Upper lobe of left lung (tissue), 6 donors: ENCODE results near the gene CDH11. TPM values are rescaled to one million over a fixed set of nuclear protein-coding genes. Genes with fewer than 3 reads are reported as not detected.

Source experiments
- ATAC-seq, 2 donors: fragments of 200-7000 bp; cut with Tn5 transposase; one replicate each; pipeline ENCODE4 v1.9.1; 2022; ENCODE audit warnings: mild to moderate bottlenecking in 2 of 2, moderate library complexity in 2 of 2; ENCODE audit not compliant: low FRiP score in 2 of 2
- DNase-seq, 2 donors: peaks; one replicate each; pipeline ENCODE4 v3.0.0-alpha.2; 2019 to 2020
- H3K27ac ChIP-seq, 4 donors: fragments of 200-600 bp; sonication (generic); one replicate each; pipeline ENCODE4 v1.5.1; 2016 to 2019
- H3K27me3 ChIP-seq, 4 donors: fragments of 200-600 bp; sonication (generic); one replicate each; pipeline ENCODE4 v1.5.1; 2017 to 2019
- H3K36me3 ChIP-seq, 4 donors: fragments of 200-600 bp; sonication (generic); one replicate each; pipeline ENCODE4 v1.5.1; 2016 to 2019
- H3K4me1 ChIP-seq, 4 donors: fragments of 200-600 bp; sonication (generic); one replicate each; pipeline ENCODE4 v1.5.1; 2018 to 2019
- H3K4me3 ChIP-seq, 4 donors: fragments of 200-600 bp; sonication (generic); one replicate each; pipeline ENCODE4 v1.5.1; 2017 to 2019; ENCODE audit warnings: mild to moderate bottlenecking in 2 of 4, moderate library complexity in 1 of 4
- H3K9me3 ChIP-seq, 4 donors: fragments of 200-600 bp; sonication (generic); one replicate each; pipeline ENCODE4 v1.5.1; 2018 to 2019
- CTCF ChIP-seq, 6 experiments: fragments of 450-650 bp in 4 of 6; fragments of 200-600 bp in 2 of 6; sonication (generic) in 2 of 6; IDR thresholded peaks; one replicate each; pipeline ENCODE4 v1.5.1; 2016 to 2019; ENCODE audit warnings: antibody characterized with exemption in 6 of 6
- EP300 ChIP-seq, 4 donors: sonication (generic); formaldehyde crosslinking; IDR thresholded peaks; one replicate each; pipeline ENCODE4 v1.5.1; 2017; ENCODE audit warnings: antibody characterized with exemption in 4 of 4, control low read depth in 2 of 4
- POLR2A ChIP-seq, 4 donors: fragments of 450-650 bp; IDR thresholded peaks; one replicate each; pipeline ENCODE4 v1.5.1; 2016 to 2017; ENCODE audit warnings: antibody characterized with exemption in 4 of 4, mild to moderate bottlenecking in 2 of 4
- POLR2AphosphoS5 ChIP-seq, 2 donors: sonication (generic); formaldehyde crosslinking; IDR thresholded peaks; one replicate each; pipeline ENCODE4 v1.5.1; 2017; ENCODE audit warnings: antibody characterized with exemption in 2 of 2
- WGBS, 2 donors: methylation state at CpG; one replicate each; pipeline ENCODE4 v1.1.5; 2017 to 2018; 5-methylcytosine and 5-hydroxymethylcytosine counted together
- total RNA-seq, 6 donors: library from RNA; depleted of rRNA in 4 of 6; stranded (reverse); fragments of >200 nt in 4 of 6; gene quantifications; one replicate each; pipeline versions ENCODE4 v1.1.0 to v1.2.1, GENCODE V29; 2016 to 2021
- donor health status: DM: no; HTN: no; CAD: no; lungs with moderate emphysema.
- donor health status: DM: no; HTN: yes; CAD: no; lungs with severe emphysema.

CDH11 gene
- total RNA-seq, 6 donors from 2014 or later, result 20.9 to 164 (median 74.2) TPM

- Histone ChIP-seq H3K36me3 (no peaks in the 10 kb centered on the region), H3K9me3 (no peaks in the 10 kb centered on the region), H3K27me3 (no peaks in the 10 kb centered on the region), H3K4me1 (no peaks in the 10 kb centered on the region), H3K27ac (no peak overlapping the region), H3K4me3 (no peak overlapping the region)
- no peak for DNase-seq
- WGBS, 2 donors, result 84 to 94% methylated on average over 1 of the region's 1 CpG
- TF ChIP-seq EP300 (IDR thresholded peaks at IDR 0.05), result no peak
- TF ChIP-seq POLR2AphosphoS5 (IDR thresholded peaks at IDR 0.05), result no peak
- no peak for TF ChIP-seq POLR2A (IDR thresholded peaks at IDR 0.05)
- TF ChIP-seq CTCF (IDR thresholded peaks at IDR 0.05), result no peak
- no peak for ATAC-seq
These were observed 152.6 kb downstream of the CDH11 start for GRCh38 chr16:64969221-64969620.

- WGBS, 2 donors, result 83 to 86% methylated on average over 6 of the region's 6 CpGs
These were observed 153.3 kb downstream of the CDH11 start for GRCh38 chr16:64968539-64968938.

GRCh38 chr16:64964126-64964540 is 157.7 kb downstream of the CDH11 start:
- H3K4me1 ChIP-seq, result no peaks in the 10 kb centered on the region
- 54 to 62% methylated on average over 3 of the region's 3 CpGs for WGBS, 2 donors
- H3K36me3 ChIP-seq, result no peaks in the 10 kb centered on the region
- H3K27me3 ChIP-seq, result no peaks in the 10 kb centered on the region
- H3K27ac ChIP-seq, result no peak overlapping the region
- TF ChIP-seq CTCF (IDR thresholded peaks at IDR 0.05) (no peak), EP300 (IDR thresholded peaks at IDR 0.05) (no peak), POLR2A (IDR thresholded peaks at IDR 0.05) (no peak), POLR2AphosphoS5 (IDR thresholded peaks at IDR 0.05) (no peak)
- no peaks in the 10 kb centered on the region for H3K9me3 ChIP-seq
- no peak for DNase-seq
- no peak overlapping the region for H3K4me3 ChIP-seq
- ATAC-seq, result no peak

More at GRCh38 chr16:64968539-64968938, 153.3 kb downstream of the CDH11 start:
- Histone ChIP-seq H3K27me3 (no peaks in the 10 kb centered on the region), H3K36me3 (no peaks in the 10 kb centered on the region), H3K4me3 (no peak overlapping the region), H3K4me1 (no peaks in the 10 kb centered on the region), H3K9me3 (no peaks in the 10 kb centered on the region), H3K27ac (no peak overlapping the region)
- DNase-seq, result no peak
- no peak for ATAC-seq
- no peak for TF ChIP-seq CTCF (IDR thresholded peaks at IDR 0.05)

GRCh38 chr16:64962786-64963185 is 159.1 kb downstream of the CDH11 start:
- Histone ChIP-seq H3K36me3 (no peaks in the 10 kb centered on the region), H3K27me3 (no peaks in the 10 kb centered on the region), H3K9me3 (no peaks in the 10 kb centered on the region), H3K27ac (no peak overlapping the region), H3K4me1 (no peaks in the 10 kb centered on the region), H3K4me3 (no peak overlapping the region)
- 51 to 57% methylated on average over 2 of the region's 2 CpGs for WGBS, 2 donors
- no peak for ATAC-seq
- TF ChIP-seq POLR2AphosphoS5 (IDR thresholded peaks at IDR 0.05), result no peak
- no peak for TF ChIP-seq CTCF (IDR thresholded peaks at IDR 0.05)
- no peak for TF ChIP-seq EP300 (IDR thresholded peaks at IDR 0.05)
- no peak for TF ChIP-seq POLR2A (IDR thresholded peaks at IDR 0.05)
- no peak for DNase-seq

- Histone ChIP-seq H3K4me3 (no peak overlapping the region), H3K27me3 (no peaks in the 10 kb centered on the region), H3K4me1 (no peaks in the 10 kb centered on the region), H3K27ac (no peak overlapping the region), H3K9me3 (no peaks in the 10 kb centered on the region), H3K36me3 (no peaks in the 10 kb centered on the region)
- DNase-seq (no peak), ATAC-seq (no peak)
- TF ChIP-seq CTCF (IDR thresholded peaks at IDR 0.05) (no peak), EP300 (IDR thresholded peaks at IDR 0.05) (no peak), POLR2A (IDR thresholded peaks at IDR 0.05) (no peak), POLR2AphosphoS5 (IDR thresholded peaks at IDR 0.05) (no peak)
- WGBS, 2 donors, result 50 to 54% methylated on average over 3 of the region's 3 CpGs
These were observed 164.6 kb downstream of the CDH11 start for GRCh38 chr16:64957246-64957645.
